Stimulated activated effector memory CD8-positive, alpha-beta T cell treated with anti-CD3 and anti-CD28 coated beads, Interleukin-12 subunit alpha, Interleukin-12 subunit beta, amount 100 ng/mL, for 72 hours (primary cell): ENCODE measurements around the gene ZNF329.

ENCODE experiments used
- ATAC-seq: fragments of 150-1000 bp; cut with Tn5 transposase; 2 replicates; pipeline ENCODE4 v1.10.0; 2021
- DNase-seq, 2 donors: peaks; one replicate each; pipeline ENCODE4 v3.0.0; 2021 to 2022; ENCODE audit warnings: low spot score in 2 of 2
- H3K27ac Mint-ChIP-seq: one replicate; pipeline ENCODE4 v1.8.0; 2022; ENCODE audit warnings: mild to moderate bottlenecking, mixed read lengths
- H3K36me3 Mint-ChIP-seq: one replicate; pipeline ENCODE4 v1.8.0; 2022; ENCODE audit warnings: mild to moderate bottlenecking, mixed read lengths
- H3K4me1 Mint-ChIP-seq: one replicate; pipeline ENCODE4 v1.8.0; 2022; ENCODE audit warnings: mixed read lengths
- H3K4me3 Mint-ChIP-seq: one replicate; pipeline ENCODE4 v1.8.0; 2022; ENCODE audit warnings: mild to moderate bottlenecking, mixed read lengths
- H3K9me3 Mint-ChIP-seq: one replicate; pipeline ENCODE4 v1.8.0; 2022; ENCODE audit warnings: mixed read lengths

The ZNF329 gene

DNA sequence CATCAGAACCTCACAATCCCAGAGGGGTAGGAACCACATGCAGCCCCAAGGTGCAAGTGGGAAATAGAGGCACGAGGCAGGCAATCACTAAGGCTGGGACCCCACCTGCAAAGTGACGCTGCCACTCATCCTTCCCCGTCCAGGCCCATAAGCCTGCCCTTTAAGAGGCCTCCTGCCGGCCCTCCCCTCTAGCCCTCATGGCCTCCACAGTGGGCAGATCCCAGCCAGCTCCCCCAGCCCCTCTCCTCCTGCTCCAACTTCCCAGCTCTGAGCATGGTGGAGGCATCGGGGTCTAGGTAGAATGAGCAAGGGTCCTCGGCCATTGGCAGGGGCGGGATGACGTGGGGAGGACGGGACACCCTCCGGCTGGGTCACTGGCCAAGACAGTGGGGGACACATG lies 55.3 kb downstream of the ZNF329 start:
- no peak for DNase-seq
- Mint-ChIP-seq H3K4me3 (no peak overlapping the region), H3K36me3 (peaks cover 11% of the 10 kb centered on the region), H3K9me3 (peaks cover 18% of the 10 kb centered on the region), H3K27ac (no peak overlapping the region), H3K4me1 (peaks cover 16% of the 10 kb centered on the region)
- no peak for ATAC-seq

DNA sequence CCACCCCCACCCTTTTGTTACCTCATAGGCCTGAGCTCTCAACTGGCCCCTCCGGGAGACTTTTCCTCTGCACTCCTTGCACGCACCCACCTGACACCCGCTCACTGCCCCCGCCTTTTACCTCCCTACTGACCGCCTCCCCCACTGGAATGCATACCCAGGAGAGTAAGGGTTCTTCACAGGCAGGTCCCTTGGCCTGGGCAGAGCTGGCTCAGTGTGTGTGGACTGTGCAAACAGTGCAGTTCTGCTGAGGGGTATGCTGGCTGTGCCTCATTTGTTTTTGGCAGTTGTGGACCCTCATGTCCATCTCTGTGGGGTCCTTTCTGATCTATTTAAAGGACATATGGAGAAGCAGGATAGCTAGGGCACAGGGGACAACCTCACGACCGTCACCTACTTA lies 57.5 kb downstream of the ZNF329 start:
- no peak overlapping the region for H3K27ac Mint-ChIP-seq
- H3K4me3 Mint-ChIP-seq = no peak overlapping the region
- H3K4me1 Mint-ChIP-seq = peaks cover 9% of the 10 kb centered on the region
- H3K36me3 Mint-ChIP-seq = peaks cover 4% of the 10 kb centered on the region
- H3K9me3 Mint-ChIP-seq = peaks cover 13% of the 10 kb centered on the region
- ATAC-seq = no peak
- no peak for DNase-seq

DNA sequence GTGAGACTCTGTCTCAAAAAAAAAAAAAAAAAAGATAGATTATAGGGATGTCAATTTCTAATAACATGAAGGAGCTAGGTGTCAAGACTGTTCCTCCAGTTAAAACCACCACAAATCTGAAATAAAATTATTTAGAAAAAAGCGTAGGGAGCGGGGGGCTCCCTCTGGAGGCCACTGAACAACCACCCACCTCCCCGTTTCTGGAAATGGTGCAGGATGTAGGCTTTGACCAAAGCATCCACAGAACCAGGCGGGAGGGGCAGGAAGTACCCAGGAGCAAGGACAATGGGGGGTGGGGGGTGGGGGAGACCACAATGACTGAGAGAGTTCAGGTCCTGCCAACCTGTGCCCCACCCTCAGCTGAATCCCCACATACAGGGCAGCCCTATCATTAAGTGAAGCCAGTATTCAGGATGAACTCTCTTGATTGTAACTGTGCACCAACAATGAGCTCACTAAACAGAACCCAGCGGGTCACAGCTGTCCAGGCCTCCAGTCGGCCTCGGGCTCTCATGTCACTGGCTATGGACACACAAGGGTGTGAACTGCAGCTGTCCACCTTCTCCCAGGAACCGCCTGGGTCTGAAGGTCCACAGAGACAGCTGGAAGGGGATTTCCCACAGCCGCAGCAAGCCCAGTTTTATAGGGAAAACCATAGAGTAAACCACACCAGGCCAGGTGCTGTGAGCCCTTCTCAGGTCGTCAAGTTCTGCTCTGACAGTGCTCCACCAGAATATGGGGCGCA lies 59.2 kb downstream of the ZNF329 start:
- no peaks in the 10 kb centered on the region for H3K4me1 Mint-ChIP-seq
- no peak for ATAC-seq
- DNase-seq = no peak
- H3K4me3 Mint-ChIP-seq = no peak overlapping the region
- H3K27ac Mint-ChIP-seq = no peak overlapping the region
- H3K9me3 Mint-ChIP-seq = peaks cover 7% of the 10 kb centered on the region
- H3K36me3 Mint-ChIP-seq = no peaks in the 10 kb centered on the region

DNA sequence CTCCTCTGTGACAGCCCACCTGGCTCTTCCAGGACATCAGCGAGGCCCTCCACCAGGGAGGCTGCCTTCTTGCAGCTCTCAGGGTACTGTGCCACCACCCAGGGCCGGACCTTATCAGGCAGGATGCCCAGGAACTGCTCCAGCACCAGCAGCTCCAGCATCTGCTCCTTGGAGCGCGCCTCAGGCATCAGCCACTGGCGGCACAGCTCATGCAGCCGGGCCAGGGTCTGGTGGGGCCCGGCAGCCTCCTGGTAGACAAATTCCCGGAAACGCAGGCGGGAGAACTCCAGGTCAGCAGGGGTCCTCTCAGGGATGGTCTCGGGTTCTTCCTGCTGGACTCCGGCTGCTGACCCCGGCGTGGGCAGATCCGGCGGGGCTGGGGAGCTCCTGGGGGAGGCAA lies 60.7 kb downstream of the ZNF329 start:
- Mint-ChIP-seq H3K4me3 (no peak overlapping the region), H3K4me1 (no peaks in the 10 kb centered on the region), H3K9me3 (peaks cover 4% of the 10 kb centered on the region), H3K27ac (no peak overlapping the region), H3K36me3 (no peaks in the 10 kb centered on the region)
- no peak for ATAC-seq
- DNase-seq = no peak

DNA sequence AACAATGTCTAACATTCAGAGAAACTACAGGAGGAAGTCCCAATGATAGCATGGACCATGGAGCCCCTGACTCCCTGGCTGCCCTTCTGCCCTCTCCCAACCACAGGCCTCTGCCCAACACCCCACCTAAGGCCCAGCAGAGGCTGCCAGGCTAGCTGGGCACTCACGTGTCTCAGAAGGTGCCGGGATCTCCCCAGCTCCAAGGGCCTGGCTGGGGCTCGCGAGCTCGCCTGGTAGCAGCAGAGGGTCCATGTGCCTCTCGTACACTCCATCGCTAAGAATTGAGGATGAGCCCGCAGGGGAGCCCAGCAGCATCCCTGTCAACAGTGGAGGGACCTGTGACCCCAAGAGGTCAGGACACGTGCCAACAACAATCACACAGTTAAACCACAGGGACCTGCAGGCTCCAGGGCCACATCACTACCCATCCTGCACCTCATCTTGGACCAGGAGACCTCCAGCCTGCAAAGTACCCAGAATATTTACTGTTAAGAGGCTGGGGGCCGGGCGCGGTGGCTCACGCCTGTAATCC lies 62.0 kb downstream of the ZNF329 start:
- no peaks in the 10 kb centered on the region for H3K36me3 Mint-ChIP-seq
- ATAC-seq (no peak), DNase-seq (no peak)
- H3K9me3 Mint-ChIP-seq = peaks cover 6% of the 10 kb centered on the region
- H3K4me1 Mint-ChIP-seq = no peaks in the 10 kb centered on the region
- H3K4me3 Mint-ChIP-seq = no peak overlapping the region
- no peak overlapping the region for H3K27ac Mint-ChIP-seq

DNA sequence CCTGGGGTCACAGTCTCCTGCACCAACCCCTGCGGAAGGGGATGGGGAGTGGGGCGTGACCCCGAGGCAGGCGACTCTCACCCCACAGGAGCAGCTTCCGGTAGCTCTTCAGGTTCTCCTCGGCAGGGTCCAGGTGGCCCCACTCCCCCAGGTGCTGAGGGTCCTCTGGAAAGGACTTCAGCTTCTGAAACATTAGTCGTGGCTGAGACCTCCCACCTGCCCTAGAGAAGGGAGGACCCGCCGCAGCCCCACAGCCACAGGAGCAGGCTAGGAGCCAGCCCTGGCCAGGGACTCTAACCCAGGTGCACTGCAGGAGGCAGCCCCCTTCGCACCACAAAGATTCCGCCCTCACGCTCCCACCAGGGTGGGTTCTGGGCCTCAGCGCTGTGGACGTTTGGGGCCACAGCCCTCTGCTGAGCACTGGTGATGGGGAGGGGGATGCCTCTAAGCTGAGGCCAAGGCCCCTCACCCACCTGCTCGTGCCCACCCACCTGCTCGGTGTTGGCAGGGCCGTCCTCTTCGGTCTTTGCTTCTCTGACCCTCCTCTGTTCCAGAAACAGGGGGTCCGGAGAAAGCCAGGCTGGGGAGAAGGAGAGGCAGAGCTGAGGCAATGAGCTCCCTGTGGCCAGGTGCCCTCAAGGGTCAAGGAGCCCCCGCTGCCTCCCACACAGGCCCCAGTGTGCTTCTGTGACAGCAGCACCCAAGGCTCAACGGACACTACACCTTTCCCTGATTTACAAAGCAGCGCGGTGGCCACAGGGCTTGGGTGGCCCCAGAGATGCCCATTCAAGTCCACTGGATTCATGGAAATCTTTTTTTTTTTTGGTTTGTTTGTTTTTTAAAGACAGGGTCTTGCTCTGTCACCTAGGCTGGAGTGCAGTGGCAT lies 63.5 kb downstream of the ZNF329 start:
- H3K4me3 Mint-ChIP-seq = no peak overlapping the region
- DNase-seq = no peak
- no peak overlapping the region for H3K27ac Mint-ChIP-seq
- no peaks in the 10 kb centered on the region for H3K4me1 Mint-ChIP-seq
- ATAC-seq = no peak
- H3K9me3 Mint-ChIP-seq = peaks cover 3% of the 10 kb centered on the region
- no peaks in the 10 kb centered on the region for H3K36me3 Mint-ChIP-seq

DNA sequence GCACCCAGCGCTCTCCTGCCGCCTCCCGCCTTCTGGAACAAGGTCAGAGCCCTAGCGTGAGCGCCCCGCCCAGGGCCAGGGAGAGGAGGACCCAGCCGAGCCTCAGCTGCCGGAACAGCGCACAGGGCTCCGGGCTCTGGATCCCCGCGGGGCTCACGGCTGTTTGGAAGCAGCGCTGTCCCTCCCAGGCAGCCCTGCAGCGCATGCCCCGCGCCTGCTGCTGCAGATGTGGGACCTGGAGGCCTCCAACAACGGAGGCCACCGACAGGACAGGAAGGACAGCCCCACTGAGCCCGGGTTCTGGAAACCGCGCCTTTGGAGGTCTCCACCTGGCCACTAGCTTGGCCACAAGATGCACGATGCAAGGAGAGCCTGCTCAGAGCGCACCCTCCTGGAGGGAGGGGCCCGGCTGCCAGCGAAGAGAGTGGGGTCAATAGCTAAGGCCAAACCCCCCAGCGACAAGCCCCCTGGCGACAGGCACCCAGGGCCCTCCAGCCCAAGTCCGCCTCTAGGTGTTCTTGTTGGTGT lies 65.2 kb downstream of the ZNF329 start:
- H3K4me1 Mint-ChIP-seq = no peaks in the 10 kb centered on the region
- ATAC-seq (no peak), DNase-seq (no peak)
- no peak overlapping the region for H3K27ac Mint-ChIP-seq
- H3K4me3 Mint-ChIP-seq = no peak overlapping the region
- peaks cover 3% of the 10 kb centered on the region for H3K36me3 Mint-ChIP-seq
- peaks cover 13% of the 10 kb centered on the region for H3K9me3 Mint-ChIP-seq

DNA sequence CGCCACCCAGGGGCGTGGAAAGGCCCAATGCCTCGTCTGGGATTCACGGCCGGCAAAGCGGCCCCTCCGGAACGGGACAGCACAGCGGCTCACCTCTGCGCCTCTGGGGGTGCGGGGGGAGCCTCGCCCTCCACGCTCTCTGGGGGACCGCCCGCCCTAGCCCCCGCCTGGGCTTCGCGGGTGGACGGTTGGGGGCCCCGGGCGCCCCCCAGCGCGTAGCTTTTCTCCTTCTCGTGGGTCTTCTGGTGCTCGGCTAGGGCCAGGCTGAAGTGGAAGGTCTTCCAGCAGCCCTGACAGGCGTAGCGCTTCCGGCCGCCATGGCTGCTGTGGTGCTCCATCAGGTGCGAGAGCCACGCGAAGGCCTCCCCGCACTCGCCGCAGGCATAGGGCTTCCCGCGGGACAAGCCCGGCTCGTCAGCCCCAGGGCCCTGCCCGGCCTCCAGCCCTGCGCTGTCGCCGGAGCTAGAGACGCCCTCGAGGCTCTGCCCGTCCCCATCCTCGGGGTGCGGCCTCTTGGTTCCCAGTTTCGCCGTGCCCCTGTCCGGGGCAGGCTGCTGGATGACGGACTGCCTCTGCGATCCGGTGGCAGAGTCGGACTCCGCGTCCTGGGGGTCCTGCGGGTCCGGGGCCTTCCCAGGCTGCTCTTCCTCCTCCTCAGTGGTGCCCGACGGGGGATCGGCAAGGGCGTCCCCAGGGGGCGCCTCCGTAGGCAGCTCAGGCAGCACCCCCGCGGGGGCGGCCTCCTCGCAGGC lies 65.8 kb downstream of the ZNF329 start:
- no peak overlapping the region for H3K4me3 Mint-ChIP-seq
- no peak overlapping the region for H3K27ac Mint-ChIP-seq
- H3K9me3 Mint-ChIP-seq = peaks cover 19% of the 10 kb centered on the region
- peaks cover 8% of the 10 kb centered on the region for H3K36me3 Mint-ChIP-seq
- no peaks in the 10 kb centered on the region for H3K4me1 Mint-ChIP-seq
- no peak for ATAC-seq
- DNase-seq = no peak

DNA sequence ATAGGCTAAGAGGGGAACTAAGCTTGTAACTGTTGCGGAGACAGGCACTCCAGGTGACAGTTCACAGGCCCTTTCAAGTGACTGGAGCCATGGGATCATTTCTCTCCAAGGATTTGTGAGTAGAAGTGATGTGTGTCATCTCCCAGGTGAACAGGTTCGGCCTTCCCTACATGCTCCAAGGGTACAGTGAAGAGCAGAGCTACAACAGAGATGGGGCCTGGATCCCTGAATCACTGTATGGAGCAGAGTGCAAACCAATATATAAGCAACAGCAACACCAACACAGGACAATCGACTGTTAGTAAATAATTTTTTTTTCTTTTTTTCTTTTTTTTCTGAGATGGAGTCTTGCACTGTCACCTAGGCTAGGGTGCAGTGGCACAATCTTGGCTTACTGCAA lies 67.6 kb downstream of the ZNF329 start:
- H3K9me3 Mint-ChIP-seq = peaks cover 19% of the 10 kb centered on the region
- H3K36me3 Mint-ChIP-seq = peaks cover 8% of the 10 kb centered on the region
- H3K4me3 Mint-ChIP-seq = no peak overlapping the region
- DNase-seq = no peak
- no peak for ATAC-seq
- no peaks in the 10 kb centered on the region for H3K4me1 Mint-ChIP-seq
- no peak overlapping the region for H3K27ac Mint-ChIP-seq

DNA sequence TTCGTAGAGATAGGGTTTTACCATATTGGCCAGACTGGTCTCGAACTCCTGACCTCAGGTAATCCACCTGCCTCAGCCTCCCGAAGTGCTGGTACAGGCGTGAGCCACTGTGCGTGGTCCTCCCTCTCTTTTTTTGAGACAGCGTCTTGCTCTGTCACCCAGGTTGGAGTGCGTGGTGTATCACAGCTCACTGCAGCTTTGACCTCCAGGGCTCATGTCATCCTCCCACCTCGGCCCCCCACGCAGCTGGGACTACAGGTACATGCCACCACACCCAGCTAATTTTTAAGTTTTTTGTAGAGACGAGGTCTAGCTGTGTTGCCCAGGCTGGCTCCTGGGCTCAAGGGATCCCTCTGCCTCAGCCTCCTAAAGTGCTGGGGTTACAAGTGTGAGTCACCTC lies 70.8 kb downstream of the ZNF329 start:
- H3K4me3 Mint-ChIP-seq = no peak overlapping the region
- H3K9me3 Mint-ChIP-seq = peaks cover 22% of the 10 kb centered on the region
- H3K4me1 Mint-ChIP-seq = no peaks in the 10 kb centered on the region

More for the DNA sequence above, 70.8 kb downstream of the ZNF329 start:
- peaks cover 8% of the 10 kb centered on the region for H3K36me3 Mint-ChIP-seq
- no peak overlapping the region for H3K27ac Mint-ChIP-seq
- DNase-seq = no peak
- no peak for ATAC-seq
